Astrocyte of the spinal cord (primary cell): ENCODE results near the gene CDC42EP5.

Experiments used
- DNase-seq: peaks from one replicate; pipeline ENCODE4 v3.0.0; 2011; ENCODE audit warnings: low read depth, low spot score
- H3K4me3 ChIP-seq: 2 replicates; pipeline ENCODE4 v1.5.1; 2011; ENCODE audit warnings: low read depth, mild to moderate bottlenecking, low read length, moderate library complexity
- CTCF ChIP-seq: IDR thresholded peaks from 2 replicates; pipeline ENCODE4 v1.5.1; 2012; ENCODE audit warnings: low read depth, mild to moderate bottlenecking, low read length, inconsistent platforms
- in situ Hi-C: cut with HindIII; loops from 2 replicates; pipeline ENCODE4 v1.10.0; 2017; ENCODE audit warnings: low sequenced_read_pairs

The CDC42EP5 gene

GRCh38 chr19:54454781-54455675 is 18.1 kb downstream of the CDC42EP5 start:
- DNase-seq = no peak
- no peak for TF ChIP-seq CTCF
- in situ Hi-C loops = no loop called here
- no peak overlapping the region for H3K4me3 ChIP-seq

DNA sequence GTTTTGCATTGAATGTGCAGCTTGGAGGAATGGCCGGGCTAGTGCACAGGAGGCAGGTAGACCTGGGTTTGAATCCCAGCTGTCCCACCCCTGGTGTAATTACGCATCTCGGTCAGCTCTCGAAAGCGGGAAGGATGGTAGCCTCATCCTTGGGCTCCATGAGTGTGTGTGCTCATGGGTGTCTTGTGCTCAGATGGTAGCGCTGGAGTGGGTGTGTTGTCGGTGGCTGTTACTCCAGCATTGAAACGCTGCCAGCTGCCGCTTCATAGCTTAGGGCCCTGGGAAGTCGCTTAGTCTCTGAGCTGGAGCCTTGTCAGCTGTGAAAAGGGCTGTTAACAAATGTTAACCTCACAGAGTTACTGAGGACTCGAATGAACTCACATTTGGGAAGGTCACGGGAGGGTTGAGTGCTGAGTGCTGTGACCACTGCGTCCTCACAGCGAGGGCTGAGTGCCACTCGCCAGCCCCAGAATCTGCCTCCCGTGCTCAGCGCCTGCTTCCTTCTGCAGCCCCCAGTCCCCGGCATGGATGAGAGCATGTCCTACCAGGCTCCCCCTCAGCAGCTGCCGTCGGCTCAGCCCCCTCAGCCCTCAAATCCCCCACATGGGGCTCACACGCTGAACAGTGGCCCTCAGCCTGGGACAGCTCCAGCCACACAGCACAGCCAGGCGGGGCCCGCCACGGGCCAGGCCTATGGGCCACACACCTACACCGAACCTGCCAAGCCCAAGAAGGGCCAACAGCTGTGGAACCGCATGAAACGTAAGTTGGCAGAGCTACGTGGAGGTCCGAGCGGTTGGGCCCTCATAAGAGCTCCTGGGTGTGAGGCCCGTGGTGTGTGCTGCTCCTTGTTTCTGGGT is 18.9 kb downstream of the CDC42EP5 start:
- no peak for DNase-seq
- H3K4me3 ChIP-seq = no peak overlapping the region
- no peak for TF ChIP-seq CTCF
- in situ Hi-C loops = no loop called here

DNA sequence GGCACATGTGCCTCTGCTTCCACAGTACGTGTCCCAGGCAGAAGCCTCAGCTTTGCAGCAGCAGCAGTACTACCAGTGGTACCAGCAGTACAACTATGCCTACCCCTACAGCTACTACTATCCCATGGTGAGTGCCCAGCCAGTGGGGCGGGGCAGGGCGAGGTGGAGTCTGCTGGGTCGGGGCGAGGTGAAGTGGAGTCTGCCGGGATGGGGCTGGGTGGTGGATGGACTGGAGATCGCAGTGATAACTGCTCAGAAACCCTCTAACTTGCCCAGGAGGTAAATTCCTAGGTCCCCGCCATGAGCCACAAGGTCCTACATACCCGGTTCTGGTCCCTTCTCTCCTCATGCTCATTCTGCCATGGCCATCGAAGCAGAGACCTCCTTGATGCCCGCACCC is 20.5 kb downstream of the CDC42EP5 start:
- H3K4me3 ChIP-seq = no peak overlapping the region
- TF ChIP-seq CTCF = no peak
- no peak for DNase-seq
- in situ Hi-C loops = no loop called here

- DNase-seq = no peak
- no peak for TF ChIP-seq CTCF
- H3K4me3 ChIP-seq = no peak overlapping the region
- in situ Hi-C loops = no loop called here
Observed at GRCh38 chr19:54451997-54452396, 21.1 kb downstream of the CDC42EP5 start.

- in situ Hi-C loops = no loop called here
- no peak for TF ChIP-seq CTCF
- H3K4me3 ChIP-seq = no peak overlapping the region
- DNase-seq = peak; percentile 36
Observed at GRCh38 chr19:54451331-54451871, 21.7 kb downstream of the CDC42EP5 start.

DNA sequence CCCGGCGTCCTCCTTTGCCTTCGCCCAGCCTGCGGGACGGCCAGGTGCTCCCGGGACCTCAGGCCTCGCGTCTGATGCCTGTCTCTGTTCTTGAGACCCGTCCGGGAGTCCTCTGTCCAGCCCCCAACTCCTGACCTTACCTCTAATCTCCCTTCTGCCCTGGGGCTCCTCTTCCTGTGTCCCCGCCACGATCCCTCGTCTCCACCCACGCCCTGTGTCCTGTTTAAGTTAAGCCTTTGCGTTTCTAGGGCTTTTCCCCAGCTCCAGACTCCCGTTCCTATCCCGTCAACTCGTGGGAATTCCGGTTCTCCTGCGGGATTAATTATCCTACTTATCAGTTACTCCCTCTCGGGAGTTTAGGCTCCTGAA is 23.4 kb downstream of the CDC42EP5 start:
- in situ Hi-C loops = no loop called here
- DNase-seq = no peak
- H3K4me3 ChIP-seq = peak overlapping the region; percentile 75
- TF ChIP-seq CTCF = no peak
